A549 (cell line): ENCODE data around the gene HOOK2. TPM values are rescaled to one million over a fixed set of nuclear protein-coding genes. Genes with fewer than 3 reads are reported as not detected.
A peak's percentile ranks its signal among the peaks of the same experiment; 100 is the strongest.

ENCODE experiments used
- CBX2 ChIP-seq: fragments of 200-600 bp; sonication (generic); IDR thresholded peaks from 2 replicates; pipeline ENCODE4 v1.6.1; 2016; ENCODE audit warnings: low read depth, mild to moderate bottlenecking, borderline replicate concordance
- CBX8 ChIP-seq: fragments of 200-600 bp; sonication (generic); IDR thresholded peaks from 2 replicates; pipeline ENCODE4 v1.6.1; 2016
- CHD2 ChIP-seq: fragments of 150-350 bp; IDR thresholded peaks from 2 replicates; pipeline ENCODE4 v1.6.1; 2014; ENCODE audit warnings: low read length; ENCODE audit not compliant: partially characterized antibody
- CHD4 ChIP-seq: fragments of 200-600 bp; sonication (generic); IDR thresholded peaks from 2 replicates; pipeline ENCODE4 v1.6.1; 2016; ENCODE audit warnings: antibody characterized with exemption, mild to moderate bottlenecking, borderline replicate concordance
- ESRRA ChIP-seq: fragments of 150-350 bp; IDR thresholded peaks from 2 replicates; pipeline ENCODE4 v1.6.1; 2014; ENCODE audit warnings: mild to moderate bottlenecking, low read length, borderline replicate concordance
- FOSL2 ChIP-seq, 2 experiments: fragments of 450-650 bp in 1 of 2; fragments of >200 bp in 1 of 2; sonication (Bioruptor Twin) in 1 of 2; formaldehyde crosslinking; IDR thresholded peaks; 2 replicates each; pipeline versions ENCODE4 v1.5.0 to v1.6.1; 2016 to 2020; ENCODE audit warnings: mild to moderate bottlenecking in 1 of 2, moderate library complexity in 1 of 2
- HOXA7 ChIP-seq: fragments of 250-450 bp; sonication (Bioruptor Pico); IDR thresholded peaks from 2 replicates; pipeline ENCODE4 v1.5.0; 2020; ENCODE audit warnings: mild to moderate bottlenecking, moderate library complexity
- JUNB ChIP-seq: fragments of >200 bp; sonication (Bioruptor Twin); formaldehyde crosslinking; IDR thresholded peaks from 2 replicates; pipeline ENCODE4 v1.6.1; 2016
- MAZ ChIP-seq: fragments of 150-350 bp; IDR thresholded peaks from 2 replicates; pipeline ENCODE4 v1.6.1; 2014; ENCODE audit warnings: antibody characterized with exemption, low read depth, low read length, borderline replicate concordance
- POLR2A ChIP-seq: IDR thresholded peaks from 2 replicates; pipeline ENCODE4 v1.6.1; 2012; ENCODE audit warnings: mild to moderate bottlenecking, low read length
- POLR2AphosphoS2 ChIP-seq: conservative IDR thresholded peaks from 2 replicates; pipeline ENCODE4 v1.6.1; 2012; ENCODE audit warnings: low read length, improper control_type of control experiment, inconsistent platforms
- RAD21 ChIP-seq, 2 experiments: fragments of >200 bp in 1 of 2; sonication (Bioruptor Twin) in 1 of 2; formaldehyde crosslinking in 1 of 2; IDR thresholded peaks in 1 of 2; conservative IDR thresholded peaks in 1 of 2; 2 replicates in 1 of 2; 3 replicates in 1 of 2; pipeline ENCODE4 v1.6.1; 2012 to 2018; ENCODE audit warnings: inconsistent platforms in 1 of 2
- RFX5 ChIP-seq: fragments of 450-650 bp; IDR thresholded peaks from 2 replicates; pipeline ENCODE4 v1.7.1; 2014; ENCODE audit warnings: antibody characterized with exemption, mild to moderate bottlenecking, moderate library complexity
- SMC3 ChIP-seq: fragments of >200 bp; sonication (Bioruptor Twin); formaldehyde crosslinking; IDR thresholded peaks from 3 replicates; pipeline ENCODE4 v1.6.1; 2018; ENCODE audit warnings: inconsistent platforms
- SREBF2 ChIP-seq: fragments of 450-650 bp; IDR thresholded peaks from 2 replicates; pipeline ENCODE4 v1.6.1; 2014; ENCODE audit warnings: mild to moderate bottlenecking, moderate library complexity
- TFCP2L1 ChIP-seq: fragments of 250-450 bp; sonication (Bioruptor Pico); IDR thresholded peaks from 2 replicates; pipeline ENCODE4 v1.5.0; 2021; ENCODE audit warnings: mild to moderate bottlenecking
- ZFP36 ChIP-seq: fragments of 450-650 bp; IDR thresholded peaks from 2 replicates; pipeline ENCODE4 v1.6.1; 2014; ENCODE audit warnings: borderline replicate concordance; ENCODE audit not compliant: partially characterized antibody
- ZNF302 ChIP-seq: fragments of 250-450 bp; sonication (Bioruptor Pico); IDR thresholded peaks from 2 replicates; pipeline ENCODE4 v1.9.0; 2021; ENCODE audit warnings: inconsistent platforms, mild to moderate bottlenecking, moderate library complexity
- ZSCAN20 ChIP-seq: fragments of 250-450 bp; sonication (Bioruptor Pico); IDR thresholded peaks from 2 replicates; pipeline ENCODE4 v1.8.0; 2022; ENCODE audit warnings: mild to moderate bottlenecking, moderate library complexity
- polyA plus RNA-seq, 4 experiments: library from polyadenylated mRNA; depleted of rRNA in 3 of 4; stranded (reverse); fragments of >200 nt; fragmentation: RNase III in 1 of 4; extraction: RNeasy Plus Mini Kit Qiagen cat#74134 plus additional on column Dnase treatment in 1 of 4; gene quantifications; 2 replicates in 3 of 4; 3 replicates in 1 of 4; pipeline ENCODE4 v1.2.3, GENCODE V29; 2011 to 2017
- TF ChIP-seq, protein P1 (sequence below): fragments of 200-600 bp; sonication (generic); IDR thresholded peaks from 2 replicates; pipeline ENCODE4 v1.6.1; 2016; ENCODE audit warnings: antibody characterized with exemption, mild to moderate bottlenecking, moderate library complexity
- TF ChIP-seq, protein P2 (sequence below): fragments of 450-650 bp; IDR thresholded peaks from 2 replicates; pipeline ENCODE4 v1.6.1; 2014; ENCODE audit warnings: antibody characterized with exemption
- TF ChIP-seq, protein P3 (sequence below): IDR thresholded peaks from 2 replicates; pipeline ENCODE4 v1.6.1; 2012
- TF ChIP-seq, protein P4 (sequence below): fragments of 250-450 bp; sonication (Bioruptor Pico); IDR thresholded peaks from 2 replicates; pipeline ENCODE4 v1.5.0; 2020; ENCODE audit warnings: low read depth, mild to moderate bottlenecking, moderate library complexity
- TF ChIP-seq, protein P5 (sequence below): fragments of 250-450 bp; sonication (Bioruptor Pico); IDR thresholded peaks from 2 replicates; pipeline ENCODE4 v1.5.0; 2021; ENCODE audit warnings: mild to moderate bottlenecking, moderate library complexity, borderline replicate concordance
- TF ChIP-seq, protein P6 (sequence below): fragments of >200 bp; sonication (Bioruptor Twin); formaldehyde crosslinking; IDR thresholded peaks from 3 replicates; pipeline ENCODE4 v1.6.1; 2016

HOOK2 gene
- polyA plus RNA-seq, 2 of the 4 experiments (the other 2 are of a cell fraction) = 8.3 to 21.5 TPM

DNA sequence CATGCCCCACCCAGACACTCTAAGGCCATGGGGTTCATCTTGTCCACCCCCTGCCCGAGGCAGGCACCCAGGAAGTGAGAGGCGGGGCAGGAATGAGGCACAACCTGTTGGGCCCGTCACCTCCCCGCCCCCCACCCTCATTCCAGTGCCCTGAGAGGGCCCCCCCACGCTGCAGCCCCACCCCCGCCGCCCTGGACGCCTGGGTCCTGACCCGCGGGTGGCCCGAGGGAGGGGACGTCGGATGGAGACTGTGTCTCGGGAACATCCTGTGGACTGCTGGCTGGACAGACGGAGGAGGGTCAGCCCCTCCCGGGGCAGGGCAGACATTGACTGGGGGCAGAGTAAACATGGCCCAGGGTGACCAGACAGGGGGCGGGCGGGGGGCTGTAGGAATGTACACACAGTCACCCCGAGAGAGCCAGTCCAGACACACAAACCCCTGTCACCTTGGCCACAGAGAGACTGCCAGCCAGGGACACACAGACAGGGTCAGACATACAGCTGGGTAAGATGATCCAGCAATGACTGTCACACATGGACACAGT, 8.6 kb upstream of the HOOK2 start (continued):
- TF ChIP-seq, protein P1, sequence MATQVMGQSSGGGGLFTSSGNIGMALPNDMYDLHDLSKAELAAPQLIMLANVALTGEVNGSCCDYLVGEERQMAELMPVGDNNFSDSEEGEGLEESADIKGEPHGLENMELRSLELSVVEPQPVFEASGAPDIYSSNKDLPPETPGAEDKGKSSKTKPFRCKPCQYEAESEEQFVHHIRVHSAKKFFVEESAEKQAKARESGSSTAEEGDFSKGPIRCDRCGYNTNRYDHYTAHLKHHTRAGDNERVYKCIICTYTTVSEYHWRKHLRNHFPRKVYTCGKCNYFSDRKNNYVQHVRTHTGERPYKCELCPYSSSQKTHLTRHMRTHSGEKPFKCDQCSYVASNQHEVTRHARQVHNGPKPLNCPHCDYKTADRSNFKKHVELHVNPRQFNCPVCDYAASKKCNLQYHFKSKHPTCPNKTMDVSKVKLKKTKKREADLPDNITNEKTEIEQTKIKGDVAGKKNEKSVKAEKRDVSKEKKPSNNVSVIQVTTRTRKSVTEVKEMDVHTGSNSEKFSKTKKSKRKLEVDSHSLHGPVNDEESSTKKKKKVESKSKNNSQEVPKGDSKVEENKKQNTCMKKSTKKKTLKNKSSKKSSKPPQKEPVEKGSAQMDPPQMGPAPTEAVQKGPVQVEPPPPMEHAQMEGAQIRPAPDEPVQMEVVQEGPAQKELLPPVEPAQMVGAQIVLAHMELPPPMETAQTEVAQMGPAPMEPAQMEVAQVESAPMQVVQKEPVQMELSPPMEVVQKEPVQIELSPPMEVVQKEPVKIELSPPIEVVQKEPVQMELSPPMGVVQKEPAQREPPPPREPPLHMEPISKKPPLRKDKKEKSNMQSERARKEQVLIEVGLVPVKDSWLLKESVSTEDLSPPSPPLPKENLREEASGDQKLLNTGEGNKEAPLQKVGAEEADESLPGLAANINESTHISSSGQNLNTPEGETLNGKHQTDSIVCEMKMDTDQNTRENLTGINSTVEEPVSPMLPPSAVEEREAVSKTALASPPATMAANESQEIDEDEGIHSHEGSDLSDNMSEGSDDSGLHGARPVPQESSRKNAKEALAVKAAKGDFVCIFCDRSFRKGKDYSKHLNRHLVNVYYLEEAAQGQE = no peak
- TF ChIP-seq HOXA7 = no peak
- no peak for TF ChIP-seq POLR2AphosphoS2
- TF ChIP-seq SMC3 = peak; percentile 14; the same call in 1 of the 3 replicates
- no peak for TF ChIP-seq CHD4
- 0 out of 2 replicates have a peak, but pooled peaks have one; percentile 12 for TF ChIP-seq FOSL2 (IDR thresholded peaks at IDR 0.05)
- peak; percentile 64 for TF ChIP-seq FOSL2 (CRISPR knock-in tag; IDR thresholded peaks at IDR 0.05)
- TF ChIP-seq TFCP2L1 (CRISPR knock-in tag) = no peak
- no peak for TF ChIP-seq SREBF2
- TF ChIP-seq, protein P2, sequence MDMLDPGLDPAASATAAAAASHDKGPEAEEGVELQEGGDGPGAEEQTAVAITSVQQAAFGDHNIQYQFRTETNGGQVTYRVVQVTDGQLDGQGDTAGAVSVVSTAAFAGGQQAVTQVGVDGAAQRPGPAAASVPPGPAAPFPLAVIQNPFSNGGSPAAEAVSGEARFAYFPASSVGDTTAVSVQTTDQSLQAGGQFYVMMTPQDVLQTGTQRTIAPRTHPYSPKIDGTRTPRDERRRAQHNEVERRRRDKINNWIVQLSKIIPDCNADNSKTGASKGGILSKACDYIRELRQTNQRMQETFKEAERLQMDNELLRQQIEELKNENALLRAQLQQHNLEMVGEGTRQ = no peak
- TF ChIP-seq MAZ = no peak
- no peak for TF ChIP-seq ZSCAN20
- no peak for TF ChIP-seq POLR2A
- no peak for TF ChIP-seq ZNF302
- TF ChIP-seq, protein P3, sequence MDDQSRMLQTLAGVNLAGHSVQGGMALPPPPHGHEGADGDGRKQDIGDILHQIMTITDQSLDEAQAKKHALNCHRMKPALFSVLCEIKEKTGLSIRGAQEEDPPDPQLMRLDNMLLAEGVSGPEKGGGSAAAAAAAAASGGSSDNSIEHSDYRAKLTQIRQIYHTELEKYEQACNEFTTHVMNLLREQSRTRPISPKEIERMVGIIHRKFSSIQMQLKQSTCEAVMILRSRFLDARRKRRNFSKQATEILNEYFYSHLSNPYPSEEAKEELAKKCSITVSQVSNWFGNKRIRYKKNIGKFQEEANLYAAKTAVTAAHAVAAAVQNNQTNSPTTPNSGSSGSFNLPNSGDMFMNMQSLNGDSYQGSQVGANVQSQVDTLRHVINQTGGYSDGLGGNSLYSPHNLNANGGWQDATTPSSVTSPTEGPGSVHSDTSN = no peak
- no peak for TF ChIP-seq CBX8
- no peak for TF ChIP-seq RFX5
- TF ChIP-seq, protein P4, sequence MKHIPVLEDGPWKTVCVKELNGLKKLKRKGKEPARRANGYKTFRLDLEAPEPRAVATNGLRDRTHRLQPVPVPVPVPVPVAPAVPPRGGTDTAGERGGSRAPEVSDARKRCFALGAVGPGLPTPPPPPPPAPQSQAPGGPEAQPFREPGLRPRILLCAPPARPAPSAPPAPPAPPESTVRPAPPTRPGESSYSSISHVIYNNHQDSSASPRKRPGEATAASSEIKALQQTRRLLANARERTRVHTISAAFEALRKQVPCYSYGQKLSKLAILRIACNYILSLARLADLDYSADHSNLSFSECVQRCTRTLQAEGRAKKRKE (CRISPR knock-in tag) = no peak
- TF ChIP-seq CBX2 = no peak
- TF ChIP-seq JUNB = no peak
- TF ChIP-seq, protein P5, sequence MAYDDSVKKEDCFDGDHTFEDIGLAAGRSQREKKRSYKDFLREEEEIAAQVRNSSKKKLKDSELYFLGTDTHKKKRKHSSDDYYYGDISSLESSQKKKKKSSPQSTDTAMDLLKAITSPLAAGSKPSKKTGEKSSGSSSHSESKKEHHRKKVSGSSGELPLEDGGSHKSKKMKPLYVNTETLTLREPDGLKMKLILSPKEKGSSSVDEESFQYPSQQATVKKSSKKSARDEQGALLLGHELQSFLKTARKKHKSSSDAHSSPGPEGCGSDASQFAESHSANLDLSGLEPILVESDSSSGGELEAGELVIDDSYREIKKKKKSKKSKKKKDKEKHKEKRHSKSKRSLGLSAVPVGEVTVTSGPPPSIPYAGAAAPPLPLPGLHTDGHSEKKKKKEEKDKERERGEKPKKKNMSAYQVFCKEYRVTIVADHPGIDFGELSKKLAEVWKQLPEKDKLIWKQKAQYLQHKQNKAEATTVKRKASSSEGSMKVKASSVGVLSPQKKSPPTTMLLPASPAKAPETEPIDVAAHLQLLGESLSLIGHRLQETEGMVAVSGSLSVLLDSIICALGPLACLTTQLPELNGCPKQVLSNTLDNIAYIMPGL (CRISPR knock-in tag) = no peak
- TF ChIP-seq, protein P6, sequence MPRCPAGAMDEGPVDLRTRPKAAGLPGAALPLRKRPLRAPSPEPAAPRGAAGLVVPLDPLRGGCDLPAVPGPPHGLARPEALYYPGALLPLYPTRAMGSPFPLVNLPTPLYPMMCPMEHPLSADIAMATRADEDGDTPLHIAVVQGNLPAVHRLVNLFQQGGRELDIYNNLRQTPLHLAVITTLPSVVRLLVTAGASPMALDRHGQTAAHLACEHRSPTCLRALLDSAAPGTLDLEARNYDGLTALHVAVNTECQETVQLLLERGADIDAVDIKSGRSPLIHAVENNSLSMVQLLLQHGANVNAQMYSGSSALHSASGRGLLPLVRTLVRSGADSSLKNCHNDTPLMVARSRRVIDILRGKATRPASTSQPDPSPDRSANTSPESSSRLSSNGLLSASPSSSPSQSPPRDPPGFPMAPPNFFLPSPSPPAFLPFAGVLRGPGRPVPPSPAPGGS = peak; percentile 65; the same call in 2 of the 3 replicates
- TF ChIP-seq ZFP36 = no peak
- TF ChIP-seq RAD21 (conservative IDR thresholded peaks at IDR 0.05 in 1 of 2, IDR thresholded peaks at IDR 0.05 in 1 of 2) = no peak; a peak in 1 of 5 replicates
- no peak for TF ChIP-seq CHD2
- TF ChIP-seq ESRRA = no peak
